ENCODE measurements around the gene ABI3BP.

ABI3BP gene

GRCh38 chr3:101009386-101009785 is 16.2 kb upstream of the ABI3BP start:
- H3K4me3 Mint-ChIP-seq = no peak overlapping the region
- peaks cover 4% of the 10 kb centered on the region for H3K27me3 Mint-ChIP-seq
- no peak overlapping the region for H3K27ac Mint-ChIP-seq
- H3K9me3 Mint-ChIP-seq = peaks cover 12% of the 10 kb centered on the region
- peaks cover 2% of the 10 kb centered on the region for H3K36me3 Mint-ChIP-seq
- H3K4me1 Mint-ChIP-seq = no peaks in the 10 kb centered on the region

- Mint-ChIP-seq H3K36me3 (no peaks in the 10 kb centered on the region), H3K4me1 (no peaks in the 10 kb centered on the region), H3K27ac (no peak overlapping the region), H3K9me3 (no peaks in the 10 kb centered on the region), H3K4me3 (no peak overlapping the region), H3K27me3 (peaks cover 3% of the 10 kb centered on the region)
These were observed 5.9 kb upstream of the ABI3BP start for GRCh38 chr3:100999160-100999559.

DNA sequence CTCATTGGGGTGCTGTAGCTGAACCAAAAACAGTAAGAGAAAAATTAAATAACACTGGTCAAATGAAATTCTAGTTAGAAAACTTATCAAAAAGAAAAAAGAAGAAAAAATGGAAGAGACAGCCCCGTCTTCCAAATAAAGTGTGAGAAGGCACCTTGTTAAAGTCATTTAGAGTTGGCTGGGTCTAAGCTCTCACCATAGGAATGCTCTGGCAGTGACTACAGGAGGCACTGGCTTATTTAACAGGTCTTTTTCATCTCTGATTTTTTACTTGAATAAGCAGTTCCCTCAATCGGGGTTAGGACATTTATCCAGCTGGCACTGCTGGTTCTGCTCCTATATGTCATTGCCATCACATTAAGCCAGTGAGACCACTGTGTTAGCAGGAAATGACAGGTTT is 1.6 kb upstream of the ABI3BP start:
- H3K27ac Mint-ChIP-seq = no peak overlapping the region
- H3K36me3 Mint-ChIP-seq = no peaks in the 10 kb centered on the region
- H3K9me3 Mint-ChIP-seq = no peaks in the 10 kb centered on the region
- peaks cover 3% of the 10 kb centered on the region for H3K27me3 Mint-ChIP-seq
- H3K4me3 Mint-ChIP-seq = no peak overlapping the region
- H3K4me1 Mint-ChIP-seq = no peaks in the 10 kb centered on the region

DNA sequence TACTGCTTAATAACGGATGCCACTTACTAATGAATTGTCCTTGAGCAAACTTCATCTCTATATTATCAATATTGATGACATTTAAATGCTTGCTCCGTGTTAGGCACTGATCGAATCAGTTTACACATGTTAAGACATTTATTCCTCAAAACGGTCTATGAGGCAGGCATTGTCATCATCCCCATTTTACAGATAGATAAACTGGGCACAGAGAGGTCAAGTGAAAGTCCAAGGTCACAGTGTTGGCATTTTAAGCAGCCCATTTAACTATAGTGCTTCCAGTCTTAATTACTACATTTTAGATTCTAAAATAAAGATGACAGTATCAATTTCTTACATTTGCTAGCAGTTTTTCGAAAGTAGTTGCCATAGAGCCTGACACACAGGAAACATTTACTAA is 966 bp upstream of the ABI3BP start:
- no peaks in the 10 kb centered on the region for H3K36me3 Mint-ChIP-seq
- no peaks in the 10 kb centered on the region for H3K9me3 Mint-ChIP-seq
- H3K4me1 Mint-ChIP-seq = no peaks in the 10 kb centered on the region
- no peak overlapping the region for H3K27ac Mint-ChIP-seq
- H3K4me3 Mint-ChIP-seq = no peak overlapping the region
- peaks cover 3% of the 10 kb centered on the region for H3K27me3 Mint-ChIP-seq

- Mint-ChIP-seq H3K27me3 (peaks cover 8% of the 10 kb centered on the region), H3K9me3 (no peaks in the 10 kb centered on the region), H3K27ac (no peak overlapping the region), H3K4me3 (no peak overlapping the region), H3K4me1 (no peaks in the 10 kb centered on the region), H3K36me3 (no peaks in the 10 kb centered on the region)
These were observed 799 bp downstream of the ABI3BP start for GRCh38 chr3:100992231-100993012.

DNA sequence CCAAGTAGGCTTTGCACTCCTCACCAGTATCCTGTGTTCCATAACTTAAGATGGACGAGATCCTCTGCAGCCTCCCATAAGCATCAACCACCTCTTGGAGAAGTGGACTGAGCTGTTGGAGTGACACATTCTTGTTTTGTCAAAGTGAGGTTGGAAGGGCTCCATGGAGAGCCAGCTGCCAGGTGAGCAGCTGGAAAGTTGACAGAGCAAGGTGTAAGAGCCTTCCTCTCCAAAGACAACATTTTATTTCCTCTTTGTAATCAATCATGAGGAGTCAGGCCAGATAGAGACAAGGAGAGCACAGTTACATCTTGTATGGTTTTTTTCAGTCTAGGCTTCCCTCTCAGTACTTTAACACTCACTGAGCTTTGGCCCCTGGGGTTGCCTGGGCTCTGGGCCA is 5.1 kb downstream of the ABI3BP start:
- H3K9me3 Mint-ChIP-seq = no peaks in the 10 kb centered on the region
- H3K36me3 Mint-ChIP-seq = no peaks in the 10 kb centered on the region
- no peak overlapping the region for H3K4me3 Mint-ChIP-seq
- H3K27ac Mint-ChIP-seq = no peak overlapping the region
- peaks cover 5% of the 10 kb centered on the region for H3K27me3 Mint-ChIP-seq
- no peaks in the 10 kb centered on the region for H3K4me1 Mint-ChIP-seq

DNA sequence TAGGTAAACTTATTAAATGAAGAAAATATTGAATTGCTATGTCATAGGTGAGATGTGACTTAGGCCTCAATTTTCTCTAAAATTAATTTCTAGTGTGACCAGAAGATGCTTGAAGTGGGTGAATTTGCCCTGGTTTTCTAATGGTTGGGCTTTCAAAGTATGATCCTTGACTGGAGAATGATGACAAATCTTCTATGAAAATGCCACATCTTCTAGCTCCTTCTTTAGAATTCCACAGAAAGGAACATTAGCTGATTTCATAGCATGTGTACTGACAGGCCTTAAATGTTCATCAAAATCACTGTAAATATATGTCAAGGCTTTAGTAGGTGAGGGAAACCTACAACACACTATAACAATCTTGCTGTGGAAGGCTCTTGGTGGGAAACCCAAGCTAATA is 8.9 kb downstream of the ABI3BP start:
- Mint-ChIP-seq H3K4me3 (no peak overlapping the region), H3K27ac (no peak overlapping the region), H3K27me3 (peaks cover 12% of the 10 kb centered on the region), H3K4me1 (no peaks in the 10 kb centered on the region), H3K9me3 (no peaks in the 10 kb centered on the region), H3K36me3 (no peaks in the 10 kb centered on the region)

DNA sequence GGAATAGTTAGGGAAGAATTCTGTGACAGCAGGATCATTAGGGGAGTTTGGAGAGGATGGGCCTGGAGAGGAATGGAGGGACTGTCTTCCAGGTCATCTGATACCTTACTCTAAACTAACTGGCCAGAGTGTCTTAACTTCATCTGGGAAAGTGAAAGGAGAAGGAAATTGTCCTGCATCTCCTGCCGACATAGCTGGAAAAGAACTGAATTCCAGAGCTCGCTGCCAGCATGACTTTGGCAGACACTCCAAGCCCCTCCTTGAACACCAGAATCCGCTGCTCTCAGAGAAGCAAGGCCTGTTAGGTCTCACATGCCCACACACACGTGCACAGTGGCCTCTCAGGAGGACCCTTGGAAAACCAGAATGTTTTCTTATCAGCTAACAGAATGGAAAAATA is 10.5 kb downstream of the ABI3BP start:
- H3K9me3 Mint-ChIP-seq = no peaks in the 10 kb centered on the region
- no peaks in the 10 kb centered on the region for H3K36me3 Mint-ChIP-seq

DNA sequence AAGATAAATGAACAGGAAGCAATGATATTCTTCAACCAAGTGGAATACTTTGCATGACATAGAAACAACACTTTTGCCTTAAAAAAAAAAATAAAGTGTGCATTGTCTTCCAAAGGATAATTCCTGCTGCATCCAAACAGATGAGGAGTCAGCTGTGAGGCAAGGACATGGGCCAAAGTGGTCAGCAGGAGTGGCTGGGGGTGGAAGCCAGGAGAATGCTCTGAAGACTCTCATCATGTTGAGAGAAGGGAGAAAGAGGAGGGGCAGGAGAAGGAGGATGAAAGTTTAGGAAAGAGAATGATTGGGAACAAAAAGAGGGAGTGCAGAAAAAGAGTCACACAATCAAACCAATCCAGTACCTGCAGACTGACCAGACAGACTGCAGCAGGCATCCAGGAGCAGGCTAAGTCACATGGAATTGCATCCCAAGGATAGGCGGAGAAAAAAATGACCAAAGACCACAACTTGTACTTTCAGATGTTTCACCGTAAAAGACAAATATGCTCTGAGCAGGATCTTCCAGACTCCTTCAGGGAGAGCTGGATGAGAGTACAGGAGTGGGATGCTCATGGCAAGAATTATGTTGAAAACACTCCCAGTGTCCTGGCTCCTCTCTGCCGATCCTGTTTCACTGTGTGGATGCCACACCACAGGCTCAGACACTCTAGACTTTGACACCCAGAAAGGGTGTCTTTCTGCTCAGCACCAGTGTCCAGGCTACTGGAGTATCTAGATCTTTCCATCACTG is 11.9 kb downstream of the ABI3BP start:
- Mint-ChIP-seq H3K27me3 (peaks cover 13% of the 10 kb centered on the region), H3K27ac (peak overlapping the region; percentile 81)

More for the DNA sequence above, 10.5 kb downstream of the ABI3BP start:
- Mint-ChIP-seq H3K27me3 (peaks cover 9% of the 10 kb centered on the region), H3K4me3 (no peak overlapping the region), H3K27ac (no peak overlapping the region), H3K4me1 (no peaks in the 10 kb centered on the region)

DNA sequence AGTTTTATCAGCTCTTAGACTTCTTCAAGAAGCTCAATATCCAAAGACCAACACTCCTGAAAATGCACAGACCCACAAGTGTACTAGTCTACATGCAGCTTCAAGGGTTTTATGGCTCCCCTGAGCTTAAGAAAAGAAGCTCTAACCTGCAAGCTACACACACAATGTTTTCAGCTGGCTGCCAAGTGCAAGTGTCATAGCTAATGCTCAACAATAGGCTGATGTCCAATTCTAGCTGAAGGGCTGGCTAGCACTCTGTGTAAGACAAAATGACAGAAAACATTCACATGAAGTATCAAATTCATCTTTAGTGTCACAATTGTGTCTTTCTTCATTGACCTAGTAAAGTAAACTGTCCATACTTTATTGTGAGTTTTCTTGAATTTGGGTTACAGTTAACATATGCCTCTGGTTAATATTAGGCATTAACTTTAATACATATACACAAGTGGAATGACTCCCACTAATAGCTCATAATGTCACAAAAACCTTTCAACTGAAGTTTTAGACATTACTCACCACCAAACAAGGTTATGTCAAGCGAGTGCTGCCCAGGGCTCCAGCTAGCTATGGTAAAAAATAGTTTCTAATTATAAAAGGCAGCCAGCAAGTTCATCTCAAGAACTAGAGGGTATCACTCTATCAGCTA is 15.1 kb downstream of the ABI3BP start:
- peak overlapping the region; percentile 55 for H3K27ac Mint-ChIP-seq
- no peaks in the 10 kb centered on the region for H3K9me3 Mint-ChIP-seq
- H3K27me3 Mint-ChIP-seq = peaks cover 13% of the 10 kb centered on the region
- H3K36me3 Mint-ChIP-seq = no peaks in the 10 kb centered on the region
- no peak overlapping the region for H3K4me3 Mint-ChIP-seq
- no peaks in the 10 kb centered on the region for H3K4me1 Mint-ChIP-seq

More for the DNA sequence above, 11.9 kb downstream of the ABI3BP start:
- Mint-ChIP-seq H3K4me1 (no peaks in the 10 kb centered on the region), H3K4me3 (no peak overlapping the region), H3K9me3 (no peaks in the 10 kb centered on the region), H3K36me3 (no peaks in the 10 kb centered on the region)

GRCh38 chr3:100976611-100977010 is 16.6 kb downstream of the ABI3BP start:
- peaks cover 13% of the 10 kb centered on the region for H3K27me3 Mint-ChIP-seq
- no peak overlapping the region for H3K27ac Mint-ChIP-seq
- no peaks in the 10 kb centered on the region for H3K4me1 Mint-ChIP-seq
- no peaks in the 10 kb centered on the region for H3K9me3 Mint-ChIP-seq
- H3K36me3 Mint-ChIP-seq = no peaks in the 10 kb centered on the region
- no peak overlapping the region for H3K4me3 Mint-ChIP-seq

DNA sequence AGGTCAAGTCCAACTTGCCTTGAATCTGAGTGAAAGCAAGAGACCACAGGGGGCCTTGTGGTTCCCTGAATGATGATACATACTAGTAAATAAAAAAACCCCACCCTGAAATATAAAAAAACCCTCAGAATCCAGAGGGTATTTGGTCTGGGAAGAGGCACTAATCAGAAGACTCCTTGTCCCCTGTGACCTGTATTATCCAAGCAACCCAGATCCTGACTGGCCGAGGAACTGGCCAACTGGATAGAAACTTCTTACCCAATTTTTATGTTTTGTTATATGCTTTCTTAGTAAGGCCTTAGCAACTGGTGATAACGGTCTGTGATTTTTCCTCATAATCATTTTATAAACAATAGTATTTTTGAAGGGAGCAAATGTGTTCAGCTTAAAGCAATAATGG is 17.5 kb downstream of the ABI3BP start:
- no peaks in the 10 kb centered on the region for H3K4me1 Mint-ChIP-seq
- H3K27me3 Mint-ChIP-seq = peaks cover 10% of the 10 kb centered on the region
- no peaks in the 10 kb centered on the region for H3K36me3 Mint-ChIP-seq
- H3K27ac Mint-ChIP-seq = no peak overlapping the region
- H3K9me3 Mint-ChIP-seq = no peaks in the 10 kb centered on the region
- H3K4me3 Mint-ChIP-seq = no peak overlapping the region

GRCh38 chr3:100973594-100973993 is 19.6 kb downstream of the ABI3BP start:
- peaks cover 8% of the 10 kb centered on the region for H3K27me3 Mint-ChIP-seq
- H3K36me3 Mint-ChIP-seq = no peaks in the 10 kb centered on the region
- no peak overlapping the region for H3K27ac Mint-ChIP-seq
- H3K4me1 Mint-ChIP-seq = no peaks in the 10 kb centered on the region
- no peak overlapping the region for H3K4me3 Mint-ChIP-seq
- H3K9me3 Mint-ChIP-seq = no peaks in the 10 kb centered on the region

GRCh38 chr3:100972867-100973266 is 20.4 kb downstream of the ABI3BP start:
- Mint-ChIP-seq H3K36me3 (no peaks in the 10 kb centered on the region), H3K9me3 (no peaks in the 10 kb centered on the region), H3K27me3 (peaks cover 8% of the 10 kb centered on the region), H3K4me1 (no peaks in the 10 kb centered on the region), H3K4me3 (no peak overlapping the region), H3K27ac (no peak overlapping the region)

GRCh38 chr3:100972301-100972844 is 20.8 kb downstream of the ABI3BP start:
- H3K4me3 Mint-ChIP-seq = no peak overlapping the region
- H3K27me3 Mint-ChIP-seq = peaks cover 6% of the 10 kb centered on the region
- no peaks in the 10 kb centered on the region for H3K9me3 Mint-ChIP-seq
- no peak overlapping the region for H3K27ac Mint-ChIP-seq
- no peaks in the 10 kb centered on the region for H3K4me1 Mint-ChIP-seq
- no peaks in the 10 kb centered on the region for H3K36me3 Mint-ChIP-seq

GRCh38 chr3:100971798-100972197 is 21.4 kb downstream of the ABI3BP start:
- H3K4me1 Mint-ChIP-seq = no peaks in the 10 kb centered on the region
- H3K4me3 Mint-ChIP-seq = no peak overlapping the region
- no peaks in the 10 kb centered on the region for H3K9me3 Mint-ChIP-seq
- no peaks in the 10 kb centered on the region for H3K36me3 Mint-ChIP-seq
- no peak overlapping the region for H3K27ac Mint-ChIP-seq
- peaks cover 4% of the 10 kb centered on the region for H3K27me3 Mint-ChIP-seq

Measured in activated naive CD4-positive, alpha-beta T cell treated with anti-CD3 and anti-CD28 coated beads, Interleukin-2, amount 50 U/mL, for 24 hours (primary cell).